Prostate gland (tissue), 2 donors: Measurements from ENCODE around the gene GALR1.

ENCODE experiments used
- CTCF ChIP-seq, 4 experiments: fragments of 200-600 bp in 2 of 4; fragments of 450-650 bp in 2 of 4; sonication (generic) in 2 of 4; IDR thresholded peaks; 1 replicate in 3 of 4; 2 replicates in 1 of 4; pipeline ENCODE4 v1.5.1; 2016 to 2019; ENCODE audit warnings: antibody characterized with exemption in 4 of 4, mild to moderate bottlenecking in 2 of 4, moderate library complexity in 2 of 4
- POLR2A ChIP-seq: fragments of 450-650 bp; IDR thresholded peaks from one replicate; pipeline ENCODE4 v1.6.1; 2016; ENCODE audit warnings: antibody characterized with exemption, mild to moderate bottlenecking
- POLR2AphosphoS5 ChIP-seq: sonication (generic); formaldehyde crosslinking; IDR thresholded peaks from one replicate; pipeline ENCODE4 v1.6.1; 2017; ENCODE audit warnings: antibody characterized with exemption

GRCh38 chr18:77209587-77209986 lies 40.1 kb upstream of the GALR1 start:
- TF ChIP-seq CTCF (IDR thresholded peaks at IDR 0.05) (no peak), POLR2A (no peak), POLR2AphosphoS5 (no peak)
